ENCODE measurements around the gene MAGEF1. TPM values are rescaled to one million over a fixed set of nuclear protein-coding genes. Genes with fewer than 3 reads are reported as not detected.

Gene MAGEF1
- total and polyA plus RNA-seq, 2 donors (not counting 3 experiments of a cell fraction or from before 2014, with no cell fraction given), result 7.0 to 14.2 TPM

DNA sequence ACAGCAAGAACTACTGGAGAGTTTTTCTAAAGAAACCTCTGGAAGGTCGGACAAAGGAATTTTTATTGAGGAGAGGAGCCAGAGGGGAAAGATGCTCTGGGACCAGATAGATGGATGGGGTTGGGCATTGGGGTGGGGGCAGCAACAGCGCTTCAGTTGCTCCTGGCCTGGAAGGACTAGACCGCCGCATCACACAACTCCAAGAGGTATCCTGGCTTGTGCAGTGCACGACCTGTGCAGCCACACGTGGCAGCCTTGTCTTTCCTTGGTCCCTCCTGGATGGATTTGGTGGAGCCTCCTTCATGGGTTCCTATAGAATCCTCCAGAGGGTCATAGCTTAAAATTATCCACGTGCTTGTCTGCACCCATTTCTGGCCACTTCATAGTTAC, 23.0 kb downstream of the MAGEF1 start:
- dilution Hi-C loops (cut with MboI; ENCODE audit: extremely low pct_ligation_motif_present, low sequenced_read_pairs) (no loop called here), intact Hi-C loops (cut with micrococcal nuclease) (no loop called here)
- Histone ChIP-seq H3K27ac (ENCODE audit: insufficient read depth, low read depth, low read length) (no peak overlapping the region), H3K9me1 (replicated peaks; ENCODE audit: control insufficient read depth, extremely low read depth, insufficient read depth, low read length) (no peaks in the 10 kb centered on the region), H3K4me2 (ENCODE audit: insufficient read depth, low read length) (no peak overlapping the region), H3K4me1 (ENCODE audit: control insufficient read depth, extremely low read depth, insufficient read depth, low read length) (no peaks in the 10 kb centered on the region), H3K27me3 (ENCODE audit: control insufficient read depth in 2 of 2, insufficient read depth in 2 of 2, low read length in 2 of 2) (peaks cover 0 to 5% of the 10 kb centered on the region in 2 experiments), H4K20me1 (replicated peaks; ENCODE audit: control insufficient read depth, extremely low read depth, insufficient read depth, low read length) (no peaks in the 10 kb centered on the region), H3K9ac (replicated peaks; ENCODE audit: extremely low read depth, insufficient read depth, low read length) (no peak overlapping the region), H3K36me3 (ENCODE audit: control insufficient read depth in 2 of 2, extremely low read depth in 1 of 2, insufficient read depth in 2 of 2, low read length in 2 of 2) (no peaks in the 10 kb centered on the region), H2AFZ (ENCODE audit: low read depth, low read length) (no peak overlapping the region), H3K4me3 (replicated peaks in 1 of 3; ENCODE audit: insufficient read depth in 1 of 3, low read depth in 1 of 3, low read length in 3 of 3) (no peak overlapping the region), H3K9me3 (replicated peaks; ENCODE audit: control insufficient read depth, insufficient read depth, low read length) (no peaks in the 10 kb centered on the region), H3K79me2 (ENCODE audit: control insufficient read depth, insufficient read depth, low read length) (no peaks in the 10 kb centered on the region)
- FAIRE-seq (no peak), DNase-seq (ENCODE audit: low read depth, low spot score) (no peak)
- ChIA-PET CTCF (no interaction called here), POLR2A (no interaction called here)
- TF ChIP-seq JUN (IDR thresholded peaks at IDR 0.05; ENCODE audit: borderline replicate concordance, insufficient read depth, insufficient read length, low read depth) (no peak), MAX (IDR thresholded peaks at IDR 0.05; ENCODE audit: insufficient read depth, insufficient read length) (no peak)
- no TSS peak for BruUV-seq (replicated peaks)

DNA sequence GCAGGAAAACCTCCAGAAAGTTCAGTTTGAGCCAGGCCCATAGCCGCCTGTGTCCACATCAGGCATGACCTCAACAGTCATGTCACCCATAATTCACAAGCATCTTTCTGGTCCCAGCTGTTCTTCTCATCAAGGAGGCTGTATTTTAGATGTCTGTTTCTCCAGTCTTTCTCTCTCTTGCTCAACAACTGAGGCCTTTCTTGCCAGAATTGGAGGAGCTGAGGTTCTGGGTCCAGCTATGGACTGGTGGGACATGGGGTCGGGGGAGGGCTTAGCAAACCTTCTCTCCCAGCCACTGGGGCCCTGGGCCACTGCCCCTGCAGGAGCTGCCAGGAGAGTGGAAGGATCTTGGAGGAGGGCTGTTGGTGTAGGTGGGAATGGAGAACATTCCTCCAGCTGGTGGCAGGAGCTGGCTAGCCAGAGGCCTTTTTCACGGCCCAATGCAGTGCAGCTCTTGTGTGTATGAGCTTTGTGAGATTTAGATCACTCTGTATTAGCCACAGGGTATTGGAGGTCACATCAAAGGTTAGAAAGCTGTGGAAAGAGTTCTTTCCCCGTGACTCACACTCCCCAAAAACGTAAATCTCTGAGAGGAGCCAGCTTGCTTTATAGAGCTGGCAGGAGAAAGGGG, 23.5 kb downstream of the MAGEF1 start:
- CTCF ChIA-PET, result interaction anchor here (0.9 kb wide), 1 partner anchor 10 kb away, joined by 3 read pairs; no protein-coding TSS in a partner anchor
- Histone ChIP-seq H2AFZ (ENCODE audit: low read depth, low read length) (no peak overlapping the region), H3K27ac (ENCODE audit: insufficient read depth, low read depth, low read length) (no peak overlapping the region), H3K9me3 (replicated peaks; ENCODE audit: control insufficient read depth, insufficient read depth, low read length) (no peaks in the 10 kb centered on the region), H3K27me3 (ENCODE audit: control insufficient read depth in 2 of 2, insufficient read depth in 2 of 2, low read length in 2 of 2) (peaks cover 0 to 5% of the 10 kb centered on the region in 2 experiments), H3K4me2 (ENCODE audit: insufficient read depth, low read length) (no peak overlapping the region), H3K9me1 (replicated peaks; ENCODE audit: control insufficient read depth, extremely low read depth, insufficient read depth, low read length) (no peaks in the 10 kb centered on the region), H3K4me1 (ENCODE audit: control insufficient read depth, extremely low read depth, insufficient read depth, low read length) (no peaks in the 10 kb centered on the region), H3K36me3 (ENCODE audit: control insufficient read depth in 2 of 2, extremely low read depth in 1 of 2, insufficient read depth in 2 of 2, low read length in 2 of 2) (no peaks in the 10 kb centered on the region), H3K79me2 (ENCODE audit: control insufficient read depth, insufficient read depth, low read length) (no peaks in the 10 kb centered on the region), H3K4me3 (replicated peaks in 1 of 3; ENCODE audit: insufficient read depth in 1 of 3, low read depth in 1 of 3, low read length in 3 of 3) (no peak overlapping the region), H4K20me1 (replicated peaks; ENCODE audit: control insufficient read depth, extremely low read depth, insufficient read depth, low read length) (no peaks in the 10 kb centered on the region), H3K9ac (replicated peaks; ENCODE audit: extremely low read depth, insufficient read depth, low read length) (no peak overlapping the region)
- intact Hi-C loops (cut with micrococcal nuclease), result no loop called here
- dilution Hi-C loops (cut with MboI; ENCODE audit: extremely low pct_ligation_motif_present, low sequenced_read_pairs), result no loop called here
- POLR2A ChIA-PET, result no interaction called here
- no peak for FAIRE-seq
- BruUV-seq (replicated peaks), result no TSS peak
- DNase-seq (ENCODE audit: low read depth, low spot score), result no peak
- TF ChIP-seq, protein P1, sequence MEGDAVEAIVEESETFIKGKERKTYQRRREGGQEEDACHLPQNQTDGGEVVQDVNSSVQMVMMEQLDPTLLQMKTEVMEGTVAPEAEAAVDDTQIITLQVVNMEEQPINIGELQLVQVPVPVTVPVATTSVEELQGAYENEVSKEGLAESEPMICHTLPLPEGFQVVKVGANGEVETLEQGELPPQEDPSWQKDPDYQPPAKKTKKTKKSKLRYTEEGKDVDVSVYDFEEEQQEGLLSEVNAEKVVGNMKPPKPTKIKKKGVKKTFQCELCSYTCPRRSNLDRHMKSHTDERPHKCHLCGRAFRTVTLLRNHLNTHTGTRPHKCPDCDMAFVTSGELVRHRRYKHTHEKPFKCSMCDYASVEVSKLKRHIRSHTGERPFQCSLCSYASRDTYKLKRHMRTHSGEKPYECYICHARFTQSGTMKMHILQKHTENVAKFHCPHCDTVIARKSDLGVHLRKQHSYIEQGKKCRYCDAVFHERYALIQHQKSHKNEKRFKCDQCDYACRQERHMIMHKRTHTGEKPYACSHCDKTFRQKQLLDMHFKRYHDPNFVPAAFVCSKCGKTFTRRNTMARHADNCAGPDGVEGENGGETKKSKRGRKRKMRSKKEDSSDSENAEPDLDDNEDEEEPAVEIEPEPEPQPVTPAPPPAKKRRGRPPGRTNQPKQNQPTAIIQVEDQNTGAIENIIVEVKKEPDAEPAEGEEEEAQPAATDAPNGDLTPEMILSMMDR (IDR thresholded peaks at IDR 0.05; ENCODE audit: extremely low read depth in 1 of 2, insufficient read depth in 1 of 2, low read depth in 1 of 2, low read length in 2 of 2), result no peak
- TF ChIP-seq FOS (IDR thresholded peaks at IDR 0.05; ENCODE audit: borderline replicate concordance, insufficient read depth, low read length) (no peak), EZH2 (IDR thresholded peaks at IDR 0.05; ENCODE audit: borderline replicate concordance, low read depth, low read length, severe bottlenecking) (no peak), POLR2A (IDR thresholded peaks at IDR 0.05; ENCODE audit: low read depth, low read length) (no peak), GATA2 (IDR thresholded peaks at IDR 0.05; ENCODE audit: insufficient read depth, insufficient read length, low read depth, low read length) (no peak), POLR2AphosphoS5 (IDR thresholded peaks at IDR 0.05; ENCODE audit: insufficient read depth, low read depth, low read length) (no peak), MAX (IDR thresholded peaks at IDR 0.05; ENCODE audit: insufficient read depth, insufficient read length) (no peak), JUN (IDR thresholded peaks at IDR 0.05; ENCODE audit: borderline replicate concordance, insufficient read depth, insufficient read length, low read depth) (no peak), MYC (IDR thresholded peaks at IDR 0.05; ENCODE audit: low read depth, low read length) (no peak)

Measured in endothelial cell of umbilical vein (primary cell).